ENCODE data around the gene PPP1R2. TPM values are rescaled to one million over a fixed set of nuclear protein-coding genes. Genes with fewer than 3 reads are reported as not detected.

Gene PPP1R2
- total RNA-seq, 1 experiment from 2014 or later = 38.3 TPM

DNA sequence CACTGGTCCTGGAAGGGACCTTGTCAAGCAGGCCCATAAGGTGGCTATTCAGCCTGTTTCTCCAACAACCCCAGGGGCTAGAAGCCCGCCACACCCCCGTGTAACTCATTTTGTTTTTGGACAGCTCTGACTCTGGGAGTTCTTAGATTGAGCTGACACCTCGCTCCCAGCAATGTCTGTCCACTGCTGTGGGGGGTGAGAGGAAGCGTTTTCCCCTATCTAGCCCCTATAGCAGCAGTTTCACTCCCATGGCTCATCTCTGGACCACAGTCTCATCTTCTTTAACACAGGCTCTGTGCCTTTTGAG is 1.1 kb upstream of the PPP1R2 start:
- Mint-ChIP-seq H3K4me3 (peak overlapping the region; percentile 80 to 88), H3K36me3 (ENCODE audit: insufficient read depth in 1 of 3, low read depth in 3 of 3) (no peaks in the 10 kb centered on the region), H3K9me3 (no peaks in the 10 kb centered on the region), H3K27ac (no peak overlapping the region), H3K4me1 (peaks cover 40 to 51% of the 10 kb centered on the region in 2 experiments), H3K27me3 (ENCODE audit: low read depth) (peaks cover 35% of the 10 kb centered on the region)
- no peaks in the 10 kb centered on the region for H3K79me1 ChIP-seq (ENCODE audit: insufficient read depth, low read depth, low read length, poor library complexity, severe bottlenecking)
- H2BK15ac ChIP-seq (ENCODE audit: low read depth, low read length) = no peak overlapping the region
- no peak overlapping the region for H3K14ac ChIP-seq (ENCODE audit: insufficient read depth, low read length)
- H3K9ac ChIP-seq (ENCODE audit: extremely low read depth, insufficient read length, low read length) = no peak overlapping the region
- no peak overlapping the region for H4K91ac ChIP-seq (ENCODE audit: insufficient read length, low read depth, low read length)
- no peak for DNase-seq
- peaks cover 7% of the 10 kb centered on the region; the same call in 1 of the 2 replicates for H3K79me2 ChIP-seq (ENCODE audit: insufficient read depth, low read length)
- no peak overlapping the region for H2BK20ac ChIP-seq (ENCODE audit: low read depth, low read length, poor library complexity, severe bottlenecking)
- no peak overlapping the region for H2BK120ac ChIP-seq (ENCODE audit: low read depth, low read length, poor library complexity, severe bottlenecking)
- H2AFZ ChIP-seq (ENCODE audit: low read length) = no peak overlapping the region
- H3K56ac ChIP-seq (ENCODE audit: insufficient read length, low read depth, low read length) = no peak overlapping the region
- no peaks in the 10 kb centered on the region for H4K20me1 ChIP-seq (ENCODE audit: control insufficient read depth, insufficient read depth, insufficient read length)
- H2BK5ac ChIP-seq (ENCODE audit: insufficient read length, low read length) = no peak overlapping the region
- H2BK12ac ChIP-seq (ENCODE audit: insufficient read length, low read depth, low read length) = no peak overlapping the region
- no CpG with 5 or more reads among the region's 4 CpGs for WGBS (ENCODE audit: extremely low coverage, insufficient read length, low lambda C conversion rate)
- TF ChIP-seq, protein P1, sequence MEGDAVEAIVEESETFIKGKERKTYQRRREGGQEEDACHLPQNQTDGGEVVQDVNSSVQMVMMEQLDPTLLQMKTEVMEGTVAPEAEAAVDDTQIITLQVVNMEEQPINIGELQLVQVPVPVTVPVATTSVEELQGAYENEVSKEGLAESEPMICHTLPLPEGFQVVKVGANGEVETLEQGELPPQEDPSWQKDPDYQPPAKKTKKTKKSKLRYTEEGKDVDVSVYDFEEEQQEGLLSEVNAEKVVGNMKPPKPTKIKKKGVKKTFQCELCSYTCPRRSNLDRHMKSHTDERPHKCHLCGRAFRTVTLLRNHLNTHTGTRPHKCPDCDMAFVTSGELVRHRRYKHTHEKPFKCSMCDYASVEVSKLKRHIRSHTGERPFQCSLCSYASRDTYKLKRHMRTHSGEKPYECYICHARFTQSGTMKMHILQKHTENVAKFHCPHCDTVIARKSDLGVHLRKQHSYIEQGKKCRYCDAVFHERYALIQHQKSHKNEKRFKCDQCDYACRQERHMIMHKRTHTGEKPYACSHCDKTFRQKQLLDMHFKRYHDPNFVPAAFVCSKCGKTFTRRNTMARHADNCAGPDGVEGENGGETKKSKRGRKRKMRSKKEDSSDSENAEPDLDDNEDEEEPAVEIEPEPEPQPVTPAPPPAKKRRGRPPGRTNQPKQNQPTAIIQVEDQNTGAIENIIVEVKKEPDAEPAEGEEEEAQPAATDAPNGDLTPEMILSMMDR (conservative IDR thresholded peaks at IDR 0.05) = no peak
- peaks cover 9% of the 10 kb centered on the region for H3K23me2 ChIP-seq (ENCODE audit: insufficient read length, low read depth, low read length, poor library complexity, severe bottlenecking)
- no peak overlapping the region for H4K8ac ChIP-seq (replicated peaks; ENCODE audit: insufficient read length, low read depth, low read length)
- H3K4me1 ChIP-seq (ENCODE audit: insufficient read depth, low read length) = peaks cover 9% of the 10 kb centered on the region; the same call in 1 of the 2 replicates
- H3K23ac ChIP-seq (ENCODE audit: insufficient read length, low read depth, low read length) = no peak overlapping the region
- no peak overlapping the region for H3K27ac ChIP-seq (ENCODE audit: insufficient read length, low read depth, low read length)
- no peak overlapping the region for H2AK5ac ChIP-seq (ENCODE audit: insufficient read length, low read length)
- H3K4me2 ChIP-seq (ENCODE audit: insufficient read depth, insufficient read length, low read length) = peak overlapping the region; percentile 64
- no peaks in the 10 kb centered on the region for H3K9me3 ChIP-seq (ENCODE audit: control insufficient read depth, low read depth, low read length)
- no peak overlapping the region for H3K18ac ChIP-seq (ENCODE audit: insufficient read length, low read depth, low read length)
- no peak overlapping the region for H3T11ph ChIP-seq (ENCODE audit: low read length)
- no peaks in the 10 kb centered on the region; the same call in 1 of the 2 replicates for H3K27me3 ChIP-seq (ENCODE audit: insufficient read depth, low read length)
- H4K5ac ChIP-seq (ENCODE audit: insufficient read length, low read depth, low read length) = no peak overlapping the region
- H3K4ac ChIP-seq (ENCODE audit: low read depth, low read length) = no peak overlapping the region
